GM13976 (cell line): Measurements from ENCODE around the gene COL7A1.

Experiments
- DNase-seq: peaks from one replicate; pipeline ENCODE4 v3.0.0; 2012; ENCODE audit warnings: low spot score
- in situ Hi-C: fragments of 300-500 bp; cut with MboI; formaldehyde crosslinking; loops from one replicate; pipeline ENCODE4 v1.12.0; 2022; ENCODE audit warnings: low sequenced_read_pairs, mixed read lengths, inconsistent platforms; ENCODE audit not compliant: unreplicated experiment
- TF ChIP-seq, protein P1 (sequence below): IDR thresholded peaks from 2 replicates; pipeline ENCODE4 v1.5.1; 2012; ENCODE audit warnings: borderline replicate concordance, mild to moderate bottlenecking; ENCODE audit not compliant: insufficient read depth; ENCODE audit errors: extremely low read depth, missing control alignments, control extremely low read depth

The COL7A1 gene

DNA sequence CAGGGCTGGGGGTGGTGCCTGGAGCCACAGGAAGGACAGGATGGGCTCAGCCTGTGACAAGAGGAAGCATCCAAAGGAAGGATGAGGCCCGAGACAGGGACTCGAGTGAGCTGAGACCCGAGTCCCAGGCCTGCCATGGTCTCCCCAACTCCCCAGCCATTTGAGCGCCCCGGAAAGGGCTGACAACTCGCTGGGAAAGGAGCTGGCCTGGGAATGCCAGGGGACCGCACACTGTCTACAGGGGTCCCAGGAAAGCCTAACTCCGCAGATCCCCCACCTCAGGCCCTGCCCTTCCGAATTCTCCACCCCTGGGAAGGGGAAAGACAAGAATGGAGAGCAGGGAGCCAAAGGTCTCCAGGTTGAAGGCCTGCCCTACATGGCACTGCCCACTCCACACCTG lies 70.2 kb downstream of the COL7A1 start:
- DNase-seq = no peak
- TF ChIP-seq, protein P1, sequence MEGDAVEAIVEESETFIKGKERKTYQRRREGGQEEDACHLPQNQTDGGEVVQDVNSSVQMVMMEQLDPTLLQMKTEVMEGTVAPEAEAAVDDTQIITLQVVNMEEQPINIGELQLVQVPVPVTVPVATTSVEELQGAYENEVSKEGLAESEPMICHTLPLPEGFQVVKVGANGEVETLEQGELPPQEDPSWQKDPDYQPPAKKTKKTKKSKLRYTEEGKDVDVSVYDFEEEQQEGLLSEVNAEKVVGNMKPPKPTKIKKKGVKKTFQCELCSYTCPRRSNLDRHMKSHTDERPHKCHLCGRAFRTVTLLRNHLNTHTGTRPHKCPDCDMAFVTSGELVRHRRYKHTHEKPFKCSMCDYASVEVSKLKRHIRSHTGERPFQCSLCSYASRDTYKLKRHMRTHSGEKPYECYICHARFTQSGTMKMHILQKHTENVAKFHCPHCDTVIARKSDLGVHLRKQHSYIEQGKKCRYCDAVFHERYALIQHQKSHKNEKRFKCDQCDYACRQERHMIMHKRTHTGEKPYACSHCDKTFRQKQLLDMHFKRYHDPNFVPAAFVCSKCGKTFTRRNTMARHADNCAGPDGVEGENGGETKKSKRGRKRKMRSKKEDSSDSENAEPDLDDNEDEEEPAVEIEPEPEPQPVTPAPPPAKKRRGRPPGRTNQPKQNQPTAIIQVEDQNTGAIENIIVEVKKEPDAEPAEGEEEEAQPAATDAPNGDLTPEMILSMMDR = no peak
- in situ Hi-C loops = no loop called here

DNA sequence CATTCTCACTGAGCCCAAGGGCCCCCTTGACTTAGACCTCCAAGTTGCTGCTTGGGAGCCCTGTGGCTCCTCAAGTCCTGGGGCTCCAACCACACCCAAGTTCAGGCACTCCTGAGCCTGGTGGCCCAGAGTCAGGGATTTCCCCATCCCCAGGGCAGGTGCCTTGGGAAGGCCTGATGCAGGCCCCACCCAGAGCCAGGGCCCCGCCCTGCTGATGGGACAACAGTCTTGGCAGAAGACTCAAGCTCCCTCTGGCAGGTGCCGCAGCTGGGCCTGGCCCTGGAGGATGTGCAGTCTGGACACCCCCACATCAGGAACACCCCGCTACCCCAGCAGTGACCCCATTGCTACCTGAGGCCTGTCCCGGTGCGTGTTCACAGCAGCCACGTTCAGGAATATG lies 73.5 kb downstream of the COL7A1 start:
- DNase-seq = no peak
- in situ Hi-C loops = no loop called here
- TF ChIP-seq, protein P1 = no peak

DNA sequence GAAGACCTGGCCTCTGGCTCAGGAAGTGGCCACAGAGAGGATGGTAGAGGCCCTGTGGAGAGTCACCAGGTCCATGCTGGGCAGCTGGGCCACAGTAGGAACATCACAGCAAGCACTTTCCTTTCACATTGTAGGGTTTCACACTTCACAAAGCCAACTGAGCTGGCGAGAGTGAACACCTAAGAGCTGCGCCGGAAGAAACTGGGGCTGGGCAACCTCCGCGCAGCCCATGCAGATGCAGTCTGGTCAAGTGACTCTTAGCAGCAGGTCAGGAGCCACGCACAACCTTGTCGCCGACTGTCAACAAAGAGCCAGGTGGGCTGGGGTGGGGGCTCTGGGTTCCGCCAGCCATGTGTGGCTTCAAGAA lies 75.9 kb downstream of the COL7A1 start:
- TF ChIP-seq, protein P1 = no peak
- in situ Hi-C loops = no loop called here
- DNase-seq = no peak

DNA sequence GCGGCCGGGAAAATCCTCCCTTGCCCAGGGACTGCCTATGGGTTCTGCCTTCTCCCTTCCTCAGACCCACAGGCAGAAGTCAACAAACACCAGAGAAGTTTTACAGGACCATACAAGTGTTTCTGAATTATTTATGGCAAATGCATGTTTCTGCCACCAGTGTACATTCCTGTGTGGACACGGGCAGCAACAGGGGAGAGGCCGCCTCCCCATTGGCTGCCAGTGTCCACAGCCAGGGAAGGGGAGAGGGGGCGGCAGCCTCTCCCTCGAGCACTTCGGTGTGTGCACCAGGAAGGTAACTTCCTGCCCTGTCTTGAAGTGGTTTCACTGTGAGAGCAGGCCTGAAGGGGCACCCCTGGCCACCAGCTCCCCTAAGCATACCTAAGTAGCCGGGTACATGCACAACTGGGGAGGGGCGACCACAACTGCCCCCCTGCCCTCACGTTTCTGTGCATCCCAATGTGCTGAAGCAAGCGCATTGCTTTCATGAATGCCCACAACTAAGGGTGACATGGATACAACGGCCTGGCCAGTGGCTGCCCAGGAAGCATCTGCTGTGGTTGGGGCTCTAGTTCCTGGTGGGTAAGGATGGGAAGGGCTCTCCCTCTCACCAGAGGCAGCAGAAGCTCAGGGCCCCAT lies 76.4 kb downstream of the COL7A1 start:
- TF ChIP-seq, protein P1 = no peak
- DNase-seq = no peak
- in situ Hi-C loops = no loop called here

DNA sequence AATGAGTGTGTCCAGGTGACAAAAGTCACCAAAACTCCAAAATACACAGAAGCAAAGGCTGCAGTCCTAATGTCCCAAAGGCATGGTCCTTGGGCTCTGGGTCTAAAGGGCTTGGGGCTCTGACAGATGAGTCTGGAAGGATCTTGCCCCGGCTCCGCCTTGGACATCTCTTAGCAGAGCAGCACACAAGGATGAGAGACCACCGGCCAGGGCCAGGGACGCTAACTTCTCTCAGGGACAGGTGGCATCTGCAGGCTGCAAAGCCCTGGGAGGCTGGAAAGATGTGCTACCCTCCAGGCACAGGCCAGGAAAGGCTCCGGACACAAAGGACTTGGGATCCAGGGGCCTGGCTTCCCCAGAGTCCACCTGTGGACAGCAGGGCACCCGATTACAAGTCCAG lies 77.1 kb downstream of the COL7A1 start:
- in situ Hi-C loops = no loop called here
- TF ChIP-seq, protein P1 = no peak
- DNase-seq = peak; percentile 13

DNA sequence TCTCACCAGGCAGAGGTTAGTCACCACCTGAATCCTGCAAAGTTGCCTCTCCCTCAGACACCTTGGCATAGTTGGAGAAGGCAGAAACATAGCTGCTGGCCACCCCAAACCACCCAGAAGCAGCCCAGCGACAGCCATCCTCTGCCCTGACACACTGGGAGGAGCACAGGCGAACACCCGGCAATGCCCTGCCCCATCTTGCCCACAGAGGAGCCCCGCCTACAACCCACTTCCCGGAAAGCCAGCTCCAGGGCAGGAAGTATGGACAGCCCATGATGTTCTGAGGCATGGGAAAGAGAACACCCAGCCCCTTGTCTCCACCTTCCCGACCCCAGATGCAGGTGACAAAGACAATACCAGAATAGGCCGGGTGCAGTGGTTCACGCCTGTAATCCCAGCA lies 78.6 kb downstream of the COL7A1 start:
- TF ChIP-seq, protein P1 = no peak
- in situ Hi-C loops = no loop called here
- DNase-seq = no peak

DNA sequence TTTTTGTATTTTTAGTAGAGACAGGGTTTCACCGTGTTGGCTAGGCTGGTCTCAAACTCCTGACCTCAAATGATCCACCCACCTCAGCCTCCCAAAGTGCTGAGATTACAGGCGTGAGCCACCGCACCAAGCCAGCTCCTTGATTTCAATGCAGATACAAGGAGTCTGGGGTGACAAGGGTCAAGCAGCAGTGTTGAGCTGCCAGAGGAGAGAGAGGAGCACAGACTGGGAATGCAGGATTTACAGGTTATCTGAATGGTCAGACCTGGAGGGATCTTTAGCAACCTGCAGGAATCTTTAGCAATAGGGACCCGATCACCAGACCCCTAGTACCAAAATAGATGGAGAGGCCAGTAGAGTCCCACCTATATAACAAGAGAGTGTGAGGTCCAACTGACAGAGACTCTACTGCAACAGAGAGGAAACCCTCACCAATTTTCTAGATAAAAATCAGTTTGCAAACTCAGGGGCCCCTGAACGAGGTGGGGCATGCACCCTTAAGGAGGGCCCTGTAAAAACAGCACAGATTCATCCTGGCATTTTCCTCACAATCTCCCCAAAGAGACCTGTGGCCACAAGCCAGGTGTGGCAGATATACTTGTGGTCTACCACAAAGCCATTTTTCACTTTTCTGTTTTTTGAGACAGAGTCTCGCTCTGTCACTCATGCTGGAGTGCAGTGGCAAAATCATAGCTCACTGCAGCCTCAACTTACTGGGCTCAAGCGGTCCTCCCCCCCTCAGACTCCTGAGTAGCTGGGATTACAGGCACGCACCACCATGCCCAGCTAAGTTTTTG lies 80.5 kb downstream of the COL7A1 start:
- TF ChIP-seq, protein P1 = no peak
- in situ Hi-C loops = no loop called here

More for the DNA sequence above, 80.5 kb downstream of the COL7A1 start:
- DNase-seq = peak; percentile 31
